ENCODE results near the gene KCNE3.

KCNE3 gene

DNA sequence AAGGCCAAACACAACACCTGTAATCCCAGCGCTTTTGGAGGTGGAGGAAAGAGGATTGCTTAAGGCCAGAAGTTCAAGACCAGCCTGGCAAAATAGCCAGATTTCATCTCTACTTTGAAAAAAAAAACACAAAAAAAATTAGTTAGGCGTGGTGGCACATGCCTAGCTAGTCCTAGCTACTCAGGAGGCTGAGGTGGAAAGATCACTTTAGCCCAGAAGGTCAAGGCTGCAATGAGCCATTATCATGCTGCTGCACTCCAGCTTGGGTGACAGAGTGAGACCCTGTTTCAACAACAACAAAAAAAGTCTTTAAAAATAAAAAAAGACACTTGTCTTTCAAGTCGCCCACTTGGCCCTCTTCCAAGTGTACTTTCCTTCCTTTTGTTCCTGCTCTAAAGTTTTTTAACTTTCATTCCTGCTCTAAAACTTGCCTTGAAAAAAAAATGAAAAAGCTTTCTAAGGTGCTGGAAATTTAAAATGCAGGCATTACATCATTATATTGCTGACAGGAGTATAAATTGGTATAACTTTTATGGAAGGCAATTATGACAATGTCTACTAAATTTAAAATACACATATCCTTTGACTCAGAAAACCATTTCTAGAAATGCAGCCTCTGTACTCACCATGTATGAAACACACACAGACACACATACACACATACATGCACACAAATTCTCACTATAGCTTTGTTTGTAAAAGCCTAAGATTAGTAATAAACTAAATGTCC, 13.5 kb upstream of the KCNE3 start:
- TF ChIP-seq, protein P1, sequence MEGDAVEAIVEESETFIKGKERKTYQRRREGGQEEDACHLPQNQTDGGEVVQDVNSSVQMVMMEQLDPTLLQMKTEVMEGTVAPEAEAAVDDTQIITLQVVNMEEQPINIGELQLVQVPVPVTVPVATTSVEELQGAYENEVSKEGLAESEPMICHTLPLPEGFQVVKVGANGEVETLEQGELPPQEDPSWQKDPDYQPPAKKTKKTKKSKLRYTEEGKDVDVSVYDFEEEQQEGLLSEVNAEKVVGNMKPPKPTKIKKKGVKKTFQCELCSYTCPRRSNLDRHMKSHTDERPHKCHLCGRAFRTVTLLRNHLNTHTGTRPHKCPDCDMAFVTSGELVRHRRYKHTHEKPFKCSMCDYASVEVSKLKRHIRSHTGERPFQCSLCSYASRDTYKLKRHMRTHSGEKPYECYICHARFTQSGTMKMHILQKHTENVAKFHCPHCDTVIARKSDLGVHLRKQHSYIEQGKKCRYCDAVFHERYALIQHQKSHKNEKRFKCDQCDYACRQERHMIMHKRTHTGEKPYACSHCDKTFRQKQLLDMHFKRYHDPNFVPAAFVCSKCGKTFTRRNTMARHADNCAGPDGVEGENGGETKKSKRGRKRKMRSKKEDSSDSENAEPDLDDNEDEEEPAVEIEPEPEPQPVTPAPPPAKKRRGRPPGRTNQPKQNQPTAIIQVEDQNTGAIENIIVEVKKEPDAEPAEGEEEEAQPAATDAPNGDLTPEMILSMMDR (IDR thresholded peaks at IDR 0.05) = no peak
- DNase-seq (ENCODE audit: low spot score) = no peak
- H3K27ac ChIP-seq = no peak overlapping the region
- no peak overlapping the region for H3K4me3 ChIP-seq

DNA sequence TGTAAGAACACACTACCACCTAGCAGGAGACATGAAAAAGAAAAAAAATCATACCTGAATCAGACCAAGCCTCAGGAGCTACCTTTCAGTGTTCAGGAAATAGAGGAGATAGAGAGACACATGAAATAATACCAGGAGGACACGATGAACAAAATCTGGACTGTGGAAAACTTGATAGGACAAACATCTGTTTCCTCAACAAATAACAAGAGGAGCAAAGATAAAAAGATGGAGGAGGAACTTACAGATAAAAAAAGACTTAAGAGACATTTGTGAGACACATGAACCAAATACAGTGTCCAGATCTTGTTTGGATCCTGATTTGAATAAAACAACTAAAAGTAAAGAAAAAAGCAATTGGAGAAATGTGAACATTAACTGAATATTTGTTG, 12.4 kb upstream of the KCNE3 start:
- no peak for DNase-seq (ENCODE audit: low spot score)
- TF ChIP-seq, protein P1 (IDR thresholded peaks at IDR 0.05) = no peak
- Histone ChIP-seq H3K27ac (no peak overlapping the region), H3K4me3 (no peak overlapping the region)

DNA sequence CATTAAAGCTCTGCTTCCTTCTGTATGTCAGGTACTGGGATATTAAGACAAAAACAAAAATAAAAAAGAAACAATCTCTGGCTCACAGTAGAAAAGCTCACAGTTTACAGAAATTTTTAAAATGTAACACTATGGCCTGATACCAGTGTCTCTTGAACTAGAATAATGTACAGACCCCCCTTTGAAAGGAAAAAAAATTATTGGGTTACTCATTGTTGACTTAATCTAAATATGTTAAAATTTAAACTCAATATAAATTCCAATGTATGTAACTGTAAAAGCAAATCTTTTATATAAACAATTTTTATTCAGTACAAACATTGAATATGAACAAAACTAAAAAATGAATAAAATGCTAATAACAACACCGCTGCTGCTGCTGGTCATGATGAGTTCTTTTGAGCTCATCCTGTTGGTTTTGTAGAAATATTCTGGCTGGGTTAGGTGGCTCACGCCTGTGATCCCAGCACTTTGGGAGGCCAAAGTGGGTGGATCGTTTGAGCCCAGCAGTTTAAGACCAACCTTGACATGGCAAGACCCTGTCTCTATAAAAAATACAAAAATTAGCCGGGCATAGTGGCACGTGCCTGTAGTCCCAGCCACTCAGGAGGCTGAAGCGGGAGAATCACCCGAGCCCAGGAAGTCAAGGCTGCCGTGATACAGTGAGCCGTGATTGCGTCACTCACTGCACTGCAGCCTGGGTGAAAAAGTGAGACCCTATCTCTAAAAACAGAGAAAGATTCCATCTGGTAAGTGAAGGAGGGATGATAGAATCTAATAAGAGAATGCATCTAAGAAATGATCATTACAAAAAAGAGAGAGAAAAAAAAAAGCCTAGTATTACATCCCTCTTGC, 11.8 kb upstream of the KCNE3 start:
- Histone ChIP-seq H3K27ac (no peak overlapping the region), H3K4me3 (no peak overlapping the region)
- TF ChIP-seq, protein P1 (IDR thresholded peaks at IDR 0.05) = no peak
- no peak for DNase-seq (ENCODE audit: low spot score)

DNA sequence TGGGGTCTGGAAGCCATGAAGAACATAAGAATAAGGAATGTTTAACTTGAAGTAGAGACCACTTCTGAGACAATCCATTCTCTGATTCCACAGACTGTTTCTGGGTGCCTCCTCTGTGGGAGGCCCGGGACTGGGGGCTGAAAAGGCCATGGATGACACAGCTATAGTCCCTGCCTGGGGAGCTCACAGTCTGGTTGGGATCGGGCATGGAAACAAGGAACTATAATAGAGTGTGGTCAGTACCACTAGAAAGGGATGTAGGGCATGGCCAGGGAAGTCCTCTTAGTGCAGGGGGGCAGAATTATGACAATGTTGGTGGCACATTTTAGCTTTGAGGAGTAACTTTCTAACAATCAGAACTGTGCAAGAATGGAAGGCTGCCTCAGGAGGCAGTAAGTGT, 9.2 kb upstream of the KCNE3 start:
- H3K4me3 ChIP-seq = no peak overlapping the region
- DNase-seq (ENCODE audit: low spot score) = no peak
- TF ChIP-seq, protein P1 (IDR thresholded peaks at IDR 0.05) = no peak
- no peak overlapping the region for H3K27ac ChIP-seq

DNA sequence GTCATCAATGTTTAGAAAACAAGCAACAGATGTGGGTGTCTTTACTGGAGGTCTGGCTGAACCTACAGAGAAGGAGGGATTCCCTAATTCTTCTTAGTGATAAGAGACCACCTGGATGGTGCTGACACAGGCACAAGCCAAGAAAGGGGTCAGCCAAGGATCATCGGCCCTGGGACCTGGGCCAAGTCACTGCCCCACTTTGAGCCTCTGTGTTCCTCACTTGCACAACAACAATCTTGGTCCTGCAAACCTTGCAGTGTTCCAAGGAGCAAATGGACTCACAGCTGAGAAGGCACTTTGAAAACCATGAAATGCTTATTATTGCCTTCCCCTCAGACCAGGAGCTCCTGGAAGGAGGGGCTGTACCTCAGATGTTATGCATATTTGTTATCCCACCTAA, 7.0 kb upstream of the KCNE3 start:
- H3K4me3 ChIP-seq = no peak overlapping the region
- no peak for DNase-seq (ENCODE audit: low spot score)
- TF ChIP-seq, protein P1 (IDR thresholded peaks at IDR 0.05) = no peak
- H3K27ac ChIP-seq = peak overlapping the region in 1 of 2 donors; percentile 13

DNA sequence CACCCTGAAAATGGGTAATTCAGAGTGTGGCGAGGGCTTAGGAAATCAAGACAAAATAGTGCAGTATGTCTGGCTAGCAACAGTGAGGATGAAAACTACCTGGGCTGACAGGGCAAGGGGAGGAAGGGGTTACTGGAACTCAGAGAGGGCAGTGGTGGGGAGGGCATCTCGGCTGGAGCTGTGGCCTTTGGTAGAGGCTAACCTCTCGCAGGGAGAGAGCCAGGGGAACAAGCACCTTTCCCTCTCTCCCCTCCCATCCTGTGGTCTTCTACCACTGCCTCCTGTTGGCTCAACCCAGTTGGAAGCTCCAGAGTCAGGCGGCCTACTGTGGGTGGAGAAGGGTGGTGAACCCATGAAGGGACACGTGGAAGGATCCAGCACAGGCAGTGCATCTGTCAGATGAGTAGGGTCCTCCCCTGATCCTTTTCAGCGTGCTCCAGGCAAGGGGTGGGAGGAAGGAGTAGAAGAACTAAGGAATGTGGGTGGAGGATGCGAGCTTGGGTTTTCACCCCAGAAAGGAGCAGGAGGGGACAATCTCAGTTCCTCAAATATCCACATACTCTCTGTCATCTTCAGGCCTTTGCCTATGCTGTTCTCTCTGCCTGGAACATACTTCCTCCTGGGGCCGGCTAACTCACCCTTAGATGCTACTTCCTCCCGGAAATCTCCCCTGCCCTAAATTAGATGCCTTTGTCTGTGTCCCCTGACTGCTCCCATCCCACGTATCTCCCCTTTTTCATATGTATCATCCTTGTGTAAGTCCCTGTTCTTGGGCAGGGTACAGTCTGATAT, 6.2 kb upstream of the KCNE3 start:
- TF ChIP-seq, protein P1 (IDR thresholded peaks at IDR 0.05) = no peak
- H3K27ac ChIP-seq = peak overlapping the region in 1 of 2 donors; percentile 13
- no peak for DNase-seq (ENCODE audit: low spot score)
- H3K4me3 ChIP-seq = no peak overlapping the region
